ENCODE data around the gene AGBL4.

GRCh38 chr1:49541096-49541752 is 482.5 kb downstream of the AGBL4 start:
- no peak for TF ChIP-seq CTCF (IDR thresholded peaks at IDR 0.05)
- TF ChIP-seq POLR2A (IDR thresholded peaks at IDR 0.05) = no peak
- no peak for TF ChIP-seq EP300 (IDR thresholded peaks at IDR 0.05)
